GM23338 (cell line): ENCODE measurements around the gene CHRNB4.

Experiments used
- CREB1 ChIP-seq: fragments of 250-450 bp; sonication (Bioruptor Pico); IDR thresholded peaks from 2 replicates; pipeline ENCODE4 v1.5.0; 2020; ENCODE audit warnings: low read depth, mild to moderate bottlenecking, moderate library complexity
- EZH2 ChIP-seq: fragments of 200-600 bp; sonication (generic); IDR thresholded peaks from one replicate; pipeline ENCODE4 v1.8.0; 2017; ENCODE audit warnings: antibody characterized with exemption, mild to moderate bottlenecking, low read depth; ENCODE audit not compliant: unreplicated experiment
- EZH2phosphoT487 ChIP-seq: fragments of 200-600 bp; sonication (generic); IDR thresholded peaks from one replicate; pipeline ENCODE4 v1.8.1; 2018; ENCODE audit warnings: antibody characterized with exemption; ENCODE audit not compliant: unreplicated experiment
- JUNB ChIP-seq: IDR thresholded peaks from one replicate; pipeline ENCODE4 v1.6.1; 2016; ENCODE audit warnings: antibody characterized with exemption; ENCODE audit not compliant: unreplicated experiment
- NANOG ChIP-seq: IDR thresholded peaks from 2 replicates; pipeline ENCODE4 v1.6.1; 2016; ENCODE audit warnings: antibody characterized with exemption, borderline replicate concordance
- POLR2AphosphoS5 ChIP-seq: IDR thresholded peaks from 2 replicates; pipeline ENCODE4 v1.6.1; 2016; ENCODE audit warnings: antibody characterized with exemption, low read depth
- STAT1 ChIP-seq: IDR thresholded peaks from one replicate; pipeline ENCODE4 v1.6.1; 2016; ENCODE audit warnings: antibody characterized with exemption; ENCODE audit not compliant: unreplicated experiment
- ZNF462 ChIP-seq: fragments of 250-450 bp; sonication (Bioruptor Pico); IDR thresholded peaks from 2 replicates; pipeline ENCODE4 v1.5.0; 2020; ENCODE audit warnings: mild to moderate bottlenecking, moderate library complexity
- TF ChIP-seq, protein P1 (sequence below), 2 experiments: fragments of 200-600 bp in 1 of 2; sonication (generic) in 1 of 2; conservative IDR thresholded peaks; 2 replicates each; pipeline versions ENCODE4 v1.5.1 to v1.6.1; 2016 to 2017; ENCODE audit warnings: antibody characterized with exemption in 2 of 2, low read depth in 2 of 2, mild to moderate bottlenecking in 2 of 2, moderate library complexity in 1 of 2
- TF ChIP-seq, protein P2 (sequence below): IDR thresholded peaks from one replicate; pipeline ENCODE4 v1.6.1; 2018; ENCODE audit warnings: antibody characterized with exemption; ENCODE audit not compliant: unreplicated experiment

DNA sequence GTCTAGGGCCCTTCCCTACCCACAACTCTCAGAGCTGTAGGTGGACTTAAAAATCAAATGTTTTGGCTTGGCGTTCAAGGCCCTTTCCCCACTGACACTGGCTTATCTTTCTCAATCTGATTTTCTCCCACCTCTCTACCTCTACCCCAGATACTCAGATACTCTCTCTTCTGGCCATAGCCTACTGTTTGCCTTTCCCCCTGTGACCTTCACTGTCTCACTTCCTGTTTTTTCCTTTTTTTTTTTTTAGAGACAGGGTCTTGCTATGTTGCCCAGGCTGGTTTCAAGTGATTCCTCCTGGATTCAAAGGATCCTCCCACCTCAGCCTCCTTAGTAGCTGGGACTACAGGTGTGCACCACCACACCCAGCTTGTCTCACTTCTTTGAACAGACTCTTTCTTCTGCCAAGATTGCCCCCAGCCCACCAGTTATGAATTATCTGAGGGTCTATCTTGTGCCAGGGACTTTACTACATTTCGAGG lies 4.6 kb downstream of the CHRNB4 start:
- no peak for TF ChIP-seq CREB1 (CRISPR knock-in tag)
- TF ChIP-seq, protein P1, sequence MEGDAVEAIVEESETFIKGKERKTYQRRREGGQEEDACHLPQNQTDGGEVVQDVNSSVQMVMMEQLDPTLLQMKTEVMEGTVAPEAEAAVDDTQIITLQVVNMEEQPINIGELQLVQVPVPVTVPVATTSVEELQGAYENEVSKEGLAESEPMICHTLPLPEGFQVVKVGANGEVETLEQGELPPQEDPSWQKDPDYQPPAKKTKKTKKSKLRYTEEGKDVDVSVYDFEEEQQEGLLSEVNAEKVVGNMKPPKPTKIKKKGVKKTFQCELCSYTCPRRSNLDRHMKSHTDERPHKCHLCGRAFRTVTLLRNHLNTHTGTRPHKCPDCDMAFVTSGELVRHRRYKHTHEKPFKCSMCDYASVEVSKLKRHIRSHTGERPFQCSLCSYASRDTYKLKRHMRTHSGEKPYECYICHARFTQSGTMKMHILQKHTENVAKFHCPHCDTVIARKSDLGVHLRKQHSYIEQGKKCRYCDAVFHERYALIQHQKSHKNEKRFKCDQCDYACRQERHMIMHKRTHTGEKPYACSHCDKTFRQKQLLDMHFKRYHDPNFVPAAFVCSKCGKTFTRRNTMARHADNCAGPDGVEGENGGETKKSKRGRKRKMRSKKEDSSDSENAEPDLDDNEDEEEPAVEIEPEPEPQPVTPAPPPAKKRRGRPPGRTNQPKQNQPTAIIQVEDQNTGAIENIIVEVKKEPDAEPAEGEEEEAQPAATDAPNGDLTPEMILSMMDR (conservative IDR thresholded peaks at IDR 0.05; ENCODE audit: low read depth in 2 of 2) = no peak
- TF ChIP-seq POLR2AphosphoS5 = no peak
- no peak for TF ChIP-seq NANOG
- no peak for TF ChIP-seq EZH2phosphoT487
- no peak for TF ChIP-seq EZH2
- TF ChIP-seq ZNF462 (CRISPR knock-in tag) = no peak
- no peak for TF ChIP-seq JUNB
- no peak for TF ChIP-seq STAT1
- TF ChIP-seq, protein P2, sequence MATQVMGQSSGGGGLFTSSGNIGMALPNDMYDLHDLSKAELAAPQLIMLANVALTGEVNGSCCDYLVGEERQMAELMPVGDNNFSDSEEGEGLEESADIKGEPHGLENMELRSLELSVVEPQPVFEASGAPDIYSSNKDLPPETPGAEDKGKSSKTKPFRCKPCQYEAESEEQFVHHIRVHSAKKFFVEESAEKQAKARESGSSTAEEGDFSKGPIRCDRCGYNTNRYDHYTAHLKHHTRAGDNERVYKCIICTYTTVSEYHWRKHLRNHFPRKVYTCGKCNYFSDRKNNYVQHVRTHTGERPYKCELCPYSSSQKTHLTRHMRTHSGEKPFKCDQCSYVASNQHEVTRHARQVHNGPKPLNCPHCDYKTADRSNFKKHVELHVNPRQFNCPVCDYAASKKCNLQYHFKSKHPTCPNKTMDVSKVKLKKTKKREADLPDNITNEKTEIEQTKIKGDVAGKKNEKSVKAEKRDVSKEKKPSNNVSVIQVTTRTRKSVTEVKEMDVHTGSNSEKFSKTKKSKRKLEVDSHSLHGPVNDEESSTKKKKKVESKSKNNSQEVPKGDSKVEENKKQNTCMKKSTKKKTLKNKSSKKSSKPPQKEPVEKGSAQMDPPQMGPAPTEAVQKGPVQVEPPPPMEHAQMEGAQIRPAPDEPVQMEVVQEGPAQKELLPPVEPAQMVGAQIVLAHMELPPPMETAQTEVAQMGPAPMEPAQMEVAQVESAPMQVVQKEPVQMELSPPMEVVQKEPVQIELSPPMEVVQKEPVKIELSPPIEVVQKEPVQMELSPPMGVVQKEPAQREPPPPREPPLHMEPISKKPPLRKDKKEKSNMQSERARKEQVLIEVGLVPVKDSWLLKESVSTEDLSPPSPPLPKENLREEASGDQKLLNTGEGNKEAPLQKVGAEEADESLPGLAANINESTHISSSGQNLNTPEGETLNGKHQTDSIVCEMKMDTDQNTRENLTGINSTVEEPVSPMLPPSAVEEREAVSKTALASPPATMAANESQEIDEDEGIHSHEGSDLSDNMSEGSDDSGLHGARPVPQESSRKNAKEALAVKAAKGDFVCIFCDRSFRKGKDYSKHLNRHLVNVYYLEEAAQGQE = no peak
